ENCODE measurements around the gene S1PR4. TPM values are rescaled to one million over a fixed set of nuclear protein-coding genes. Genes with fewer than 3 reads are reported as not detected.
A peak's percentile ranks its signal among the peaks of the same experiment; 100 is the strongest.

S1PR4 gene
- total RNA-seq, 4 donors from 2014 or later: 0.53 to 4.2 (median 1.9) TPM

DNA sequence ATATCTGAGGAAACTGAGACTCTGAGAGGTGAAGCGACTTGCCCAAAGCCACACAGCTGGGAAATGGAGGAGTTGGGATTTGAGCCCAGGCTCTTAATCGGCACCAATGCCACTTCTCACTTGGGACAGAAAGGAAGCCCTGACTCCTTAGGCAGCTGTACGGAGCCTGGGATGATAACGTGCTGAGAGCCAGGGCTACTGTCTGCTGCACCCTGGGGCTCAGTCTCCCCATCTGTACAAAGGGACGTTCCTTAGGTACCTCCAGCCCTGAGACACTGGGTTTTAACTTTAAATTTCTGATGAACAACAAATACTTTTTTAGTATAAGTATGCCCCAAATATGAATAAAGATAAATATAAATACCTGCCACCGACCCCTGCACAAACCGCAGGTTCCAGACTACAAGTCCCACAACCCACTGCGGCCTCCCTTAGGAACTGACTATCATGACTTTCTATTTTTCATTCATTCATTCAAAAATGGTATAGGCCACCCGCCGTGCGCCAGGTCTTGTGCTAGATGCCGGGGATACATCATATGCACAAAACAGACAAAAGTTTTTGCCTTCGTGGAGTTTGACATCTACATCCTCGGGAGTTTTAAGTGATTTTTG, 6.4 kb downstream of the S1PR4 start:
- no peak for TF ChIP-seq POLR2A (IDR thresholded peaks at IDR 0.05)
- TF ChIP-seq, protein P1, sequence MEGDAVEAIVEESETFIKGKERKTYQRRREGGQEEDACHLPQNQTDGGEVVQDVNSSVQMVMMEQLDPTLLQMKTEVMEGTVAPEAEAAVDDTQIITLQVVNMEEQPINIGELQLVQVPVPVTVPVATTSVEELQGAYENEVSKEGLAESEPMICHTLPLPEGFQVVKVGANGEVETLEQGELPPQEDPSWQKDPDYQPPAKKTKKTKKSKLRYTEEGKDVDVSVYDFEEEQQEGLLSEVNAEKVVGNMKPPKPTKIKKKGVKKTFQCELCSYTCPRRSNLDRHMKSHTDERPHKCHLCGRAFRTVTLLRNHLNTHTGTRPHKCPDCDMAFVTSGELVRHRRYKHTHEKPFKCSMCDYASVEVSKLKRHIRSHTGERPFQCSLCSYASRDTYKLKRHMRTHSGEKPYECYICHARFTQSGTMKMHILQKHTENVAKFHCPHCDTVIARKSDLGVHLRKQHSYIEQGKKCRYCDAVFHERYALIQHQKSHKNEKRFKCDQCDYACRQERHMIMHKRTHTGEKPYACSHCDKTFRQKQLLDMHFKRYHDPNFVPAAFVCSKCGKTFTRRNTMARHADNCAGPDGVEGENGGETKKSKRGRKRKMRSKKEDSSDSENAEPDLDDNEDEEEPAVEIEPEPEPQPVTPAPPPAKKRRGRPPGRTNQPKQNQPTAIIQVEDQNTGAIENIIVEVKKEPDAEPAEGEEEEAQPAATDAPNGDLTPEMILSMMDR (IDR thresholded peaks at IDR 0.05): no peak
- intact Hi-C loops (cut with DNase I): no loop called here
- H3K4me1 ChIP-seq: peaks cover 20 to 47% (median 21%) of the 10 kb centered on the region in 3 donors
- peak overlapping the region; percentile 59 to 99 (median 97) for H3K4me3 ChIP-seq
- H3K27me3 ChIP-seq: no peaks in the 10 kb centered on the region
- no peaks in the 10 kb centered on the region for H3K36me3 ChIP-seq
- H3K27ac ChIP-seq: peak overlapping the region in 3 of 4 donors; percentile 83 to 93 (median 90)
- no peaks in the 10 kb centered on the region for H3K9me3 ChIP-seq
- 17 to 20% methylated on average over 14 of the region's 14 CpGs for WGBS, 2 donors
- peak; percentile 60 for DNase-seq

DNA sequence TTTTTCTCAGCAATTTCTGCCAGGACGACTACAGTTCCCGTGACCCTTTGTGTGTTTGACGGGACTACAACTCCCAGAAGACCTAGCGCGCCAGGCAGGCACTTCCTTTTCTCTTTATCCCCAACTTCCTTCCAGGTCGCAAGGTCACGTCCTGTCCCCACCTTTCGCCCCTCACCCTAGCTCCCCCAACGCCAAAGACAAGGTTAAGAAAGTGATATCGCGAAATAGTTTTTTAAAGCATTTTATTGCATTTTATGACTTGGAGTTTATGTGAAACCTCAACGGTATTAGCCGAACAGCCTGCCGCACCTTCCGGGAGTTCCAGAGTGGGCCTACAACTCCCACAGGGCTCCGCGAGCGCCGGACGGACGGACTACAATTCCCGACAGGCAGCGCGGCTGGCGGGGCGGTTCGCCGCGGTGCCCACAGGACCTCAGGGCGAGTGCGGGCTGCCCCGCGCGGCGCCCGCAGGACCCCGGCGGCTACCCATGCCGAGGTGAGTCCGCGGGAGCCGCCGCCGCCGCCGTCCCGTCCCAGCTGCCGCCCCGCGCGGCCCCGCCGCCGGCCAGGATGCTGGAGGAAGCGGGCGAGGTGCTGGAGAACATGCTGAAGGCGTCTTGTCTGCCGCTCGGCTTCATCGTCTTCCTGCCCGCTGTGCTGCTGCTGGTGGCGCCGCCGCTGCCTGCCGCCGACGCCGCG, 7.0 kb downstream of the S1PR4 start, which contains the start of gene NCLN:
Gene NCLN, plus strand, starts transcription at position 470 of the 699 bp plus-strand sequence. Its CDS starts 101 bp downstream, at position 571.
- TF ChIP-seq, protein P1 (IDR thresholded peaks at IDR 0.05): peak in 2 of 6 experiments; percentile 6
- TF ChIP-seq POLR2A (IDR thresholded peaks at IDR 0.05): peak in 2 of 4 donors; percentile 25 to 43
- intact Hi-C loops (cut with DNase I): no loop called here
- Histone ChIP-seq H3K4me3 (peak within 1 kb of the TSS; percentile 59 to 99 (median 97)), H3K36me3 (no peaks in the 10 kb centered on the region), H3K9me3 (no peaks in the 10 kb centered on the region), H3K27ac (peak within 1 kb of the TSS; percentile 83 to 93 (median 88)), H3K27me3 (no peaks in the 10 kb centered on the region), H3K4me1 (peaks cover 17 to 50% (median 21%) of the 10 kb centered on the region in 3 donors)
- 0% methylated on average over 11 of the region's 69 CpGs for WGBS, 2 donors
- DNase-seq: peak; percentile 77

DNA sequence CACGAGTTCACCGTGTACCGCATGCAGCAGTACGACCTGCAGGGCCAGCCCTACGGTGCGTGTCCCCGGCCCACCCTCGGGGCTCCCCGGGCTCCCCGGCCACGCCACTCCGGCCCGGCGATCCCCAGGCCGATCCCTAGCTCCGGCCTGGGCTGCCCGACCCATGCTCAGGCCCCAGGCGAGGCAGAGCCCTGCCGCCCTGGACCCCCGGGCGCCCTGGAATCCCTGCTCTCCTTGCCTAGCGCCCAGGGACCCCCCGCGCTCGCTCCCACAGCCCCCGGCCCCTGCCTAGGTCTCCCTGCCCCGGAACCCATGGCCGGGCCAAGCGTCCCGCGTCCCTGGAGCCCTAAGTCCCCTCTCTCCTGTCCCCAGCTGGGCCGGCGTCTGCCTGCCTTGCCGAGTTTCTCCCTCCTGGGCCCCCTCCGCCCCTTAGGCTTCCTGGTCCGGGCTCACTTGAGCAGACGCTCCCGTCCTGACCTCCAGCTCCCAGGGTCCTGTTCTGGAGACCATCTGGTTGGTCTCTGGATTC, 7.7 kb downstream of the S1PR4 start:
- no peaks in the 10 kb centered on the region for H3K9me3 ChIP-seq
- no peak for DNase-seq
- H3K4me1 ChIP-seq: peaks cover 17 to 50% (median 21%) of the 10 kb centered on the region in 3 donors
- peak overlapping the region; percentile 59 to 99 (median 97) for H3K4me3 ChIP-seq
- H3K27me3 ChIP-seq: no peaks in the 10 kb centered on the region
- H3K27ac ChIP-seq: peak overlapping the region; percentile 83 to 93 (median 88)
- peaks cover 0 to 5% (median 0%) of the 10 kb centered on the region in 3 donors for H3K36me3 ChIP-seq
- TF ChIP-seq, protein P1 (IDR thresholded peaks at IDR 0.05): no peak
- TF ChIP-seq POLR2A (IDR thresholded peaks at IDR 0.05): no peak
- WGBS, 2 donors: 0% methylated on average over 1 to 10 of the region's 38 CpGs
- intact Hi-C loops (cut with DNase I): no loop called here

DNA sequence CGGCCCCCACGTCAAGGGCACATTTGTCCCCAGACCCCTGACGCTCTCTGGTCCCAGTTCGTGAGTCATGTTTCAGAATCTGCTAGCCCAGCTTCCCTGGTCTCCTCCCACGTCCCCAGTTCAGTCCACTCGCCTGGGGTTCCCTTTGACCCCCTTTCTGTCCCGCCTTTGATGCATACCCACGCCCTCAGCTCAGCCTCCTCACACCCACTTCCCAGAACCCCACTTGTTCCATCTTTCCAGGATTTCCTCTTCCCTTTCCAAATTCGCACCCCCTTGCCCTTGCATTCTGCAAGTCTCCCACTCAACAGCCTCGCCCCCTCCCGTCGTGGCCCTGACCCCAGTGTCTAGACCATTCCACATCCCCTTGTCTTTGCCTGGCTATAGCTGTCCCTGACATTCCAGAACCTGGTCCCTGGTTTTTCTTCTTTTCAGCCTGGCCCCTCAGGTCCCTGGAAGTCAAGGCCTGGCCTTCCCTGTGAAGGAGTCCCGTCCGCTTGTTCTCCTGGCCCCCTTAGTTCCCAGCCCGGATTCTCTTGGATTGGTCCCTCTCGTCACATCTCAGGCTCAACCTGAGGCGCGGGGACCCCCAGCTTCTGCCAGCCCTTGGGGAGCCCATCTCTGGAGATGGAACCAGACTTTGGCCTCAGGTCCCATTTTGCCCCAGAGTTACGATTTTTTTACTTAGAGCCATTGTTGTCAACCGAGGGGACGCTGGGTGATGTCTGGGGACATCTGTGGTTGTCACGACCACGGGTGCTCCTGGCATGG, 8.5 kb downstream of the S1PR4 start:
- Histone ChIP-seq H3K27me3 (no peaks in the 10 kb centered on the region), H3K27ac (peak overlapping the region in 2 of 4 donors; percentile 83 to 90), H3K9me3 (no peaks in the 10 kb centered on the region), H3K4me1 (peaks cover 17 to 50% (median 21%) of the 10 kb centered on the region in 3 donors), H3K36me3 (peaks cover 0 to 8% (median 0%) of the 10 kb centered on the region in 3 donors), H3K4me3 (peak overlapping the region; percentile 59 to 99 (median 97))
- intact Hi-C loops (cut with DNase I): no loop called here
- TF ChIP-seq, protein P1 (IDR thresholded peaks at IDR 0.05): no peak
- no peak for TF ChIP-seq POLR2A (IDR thresholded peaks at IDR 0.05)
- no peak for DNase-seq
- 45 to 55% methylated on average over 14 to 19 of the region's 23 CpGs for WGBS, 2 donors
